Right ventricle myocardium superior (tissue), 1 donor: ENCODE measurements around the gene MUC13. TPM values are rescaled to one million over a fixed set of nuclear protein-coding genes. Genes with fewer than 3 reads are reported as not detected.
A peak's percentile ranks its signal among the peaks of the same experiment; 100 is the strongest.
"Not testable (repeated sequence)": the region's sequence is repeated elsewhere in the genome, so short reads cannot be mapped to it uniquely, and the experiment has no call there.

Experiments used
- ATAC-seq: fragments of 200-7000 bp; cut with Tn5 transposase; one replicate; pipeline ENCODE4 v1.9.1; 2020; ENCODE audit warnings: mild to moderate bottlenecking; ENCODE audit not compliant: poor library complexity
- DNase-seq: peaks from one replicate; pipeline ENCODE4 v3.0.0-alpha.2; 2020
- intact Hi-C: fragments of 100-400 bp; cut with DNase I; formaldehyde crosslinking; loops from one replicate; pipeline ENCODE4 v1.11.2; 2022
- long read RNA-seq: library from polyadenylated mRNA; unstranded; transcript quantifications from one replicate; pipeline ENCODE4 v2.0.0, GENCODE V29; 2021
- total RNA-seq: library from RNA; stranded (reverse); fragmentation: NEBNext Ultra II Directional; extraction: Animal tissue kit (Norgen Biotek cat#: 25700); gene quantifications from one replicate; pipeline ENCODE4 v1.2.1, GENCODE V29; 2021
- donor health status: DM: no; HTN: yes; CAD: no; lungs with severe emphysema.

Gene MUC13
- not detected for total RNA-seq
- long read RNA-seq: 0 reads

GRCh38 chr3:124934577-124934976 is at the start of gene MUC13:
Gene MUC13 (minus strand): TSS chr3:124934751. CDS start chr3:124934712, 39 bp downstream.
- DNase-seq (no peak), ATAC-seq (no peak)
- intact Hi-C loops: no loop called here

GRCh38 chr3:124982855-124983254 is 48.3 kb upstream of the MUC13 start:
- no peak for DNase-seq
- intact Hi-C loops: no loop called here

GRCh38 chr3:124981472-124981871 is 46.9 kb upstream of the MUC13 start:
- intact Hi-C loops: no loop called here
- DNase-seq (no peak), ATAC-seq (no peak)

More at GRCh38 chr3:124982855-124983254, 48.3 kb upstream of the MUC13 start:
- no peak for ATAC-seq

GRCh38 chr3:124978627-124979026 is 44.1 kb upstream of the MUC13 start:
- ATAC-seq (no peak), DNase-seq (no peak)
- intact Hi-C loops: no loop called here

- ATAC-seq: no peak
- intact Hi-C loops: no loop called here
Observed at GRCh38 chr3:124976383-124976782, 41.8 kb upstream of the MUC13 start.

GRCh38 chr3:124974691-124975090 is 40.1 kb upstream of the MUC13 start:
- DNase-seq: no peak
- intact Hi-C loops: no loop called here
- ATAC-seq: no peak

More at GRCh38 chr3:124976383-124976782, 41.8 kb upstream of the MUC13 start:
- DNase-seq: no peak

- DNase-seq: no peak
- no peak for ATAC-seq
- intact Hi-C loops: no loop called here
Observed at GRCh38 chr3:124973290-124973689, 38.7 kb upstream of the MUC13 start.

GRCh38 chr3:124972457-124972856 is 37.9 kb upstream of the MUC13 start:
- intact Hi-C loops: no loop called here
- ATAC-seq: no peak
- DNase-seq: no peak

GRCh38 chr3:124969963-124970722 is 35.6 kb upstream of the MUC13 start:
- ATAC-seq (no peak), DNase-seq (no peak)
- intact Hi-C loops: no loop called here

- DNase-seq: no peak
- intact Hi-C loops: no loop called here
- ATAC-seq: no peak
Observed at GRCh38 chr3:124969190-124969589, 34.6 kb upstream of the MUC13 start.

- ATAC-seq: no peak
- intact Hi-C loops: no loop called here
- DNase-seq: no peak
Observed at GRCh38 chr3:124967964-124968363, 33.4 kb upstream of the MUC13 start.

- intact Hi-C loops: no loop called here
- ATAC-seq (peak; percentile 32), DNase-seq (no peak)
Observed at GRCh38 chr3:124966521-124967445, 32.2 kb upstream of the MUC13 start.

- intact Hi-C loops: no loop called here
- DNase-seq (no peak), ATAC-seq (no peak)
Observed at GRCh38 chr3:124965413-124965812, 30.9 kb upstream of the MUC13 start.

- intact Hi-C loops: no loop called here
- DNase-seq: no peak
- no peak for ATAC-seq
Observed at GRCh38 chr3:124964387-124964786, 29.8 kb upstream of the MUC13 start.

GRCh38 chr3:124963755-124964154 is 29.2 kb upstream of the MUC13 start:
- ATAC-seq (peak; percentile 54), DNase-seq (no peak)
- intact Hi-C loops: no loop called here

- ATAC-seq: no peak
- intact Hi-C loops: no loop called here
- DNase-seq: no peak
Observed at GRCh38 chr3:124962403-124962940, 27.9 kb upstream of the MUC13 start.

GRCh38 chr3:124960698-124961097 is 26.1 kb upstream of the MUC13 start:
- no peak for ATAC-seq
- intact Hi-C loops: no loop called here
- DNase-seq: no peak

- DNase-seq (no peak), ATAC-seq (no peak)
- intact Hi-C loops: no loop called here
Observed at GRCh38 chr3:124960105-124960504, 25.6 kb upstream of the MUC13 start.

GRCh38 chr3:124957951-124958350 is 23.4 kb upstream of the MUC13 start:
- ATAC-seq, intact Hi-C loops, DNase-seq: not testable (repeated sequence)
